HepG2 (cell line): ENCODE data around the gene SORBS2. TPM values are rescaled to one million over a fixed set of nuclear protein-coding genes. Genes with fewer than 3 reads are reported as not detected.

Experiments
- CSRNP2 ChIP-seq: sonication (generic); formaldehyde crosslinking; conservative IDR thresholded peaks from 2 replicates; pipeline ENCODE4 v1.8.0; 2022; ENCODE audit warnings: low read depth, missing genetic modification reagents
- HDAC2 ChIP-seq: sonication (generic); formaldehyde crosslinking; IDR thresholded peaks from 2 replicates; pipeline ENCODE4 v1.4.0; 2020; ENCODE audit warnings: missing genetic modification reagents
- SAP130 ChIP-seq: IDR thresholded peaks from 2 replicates; pipeline ENCODE4 v1.6.1; 2016; ENCODE audit warnings: low read depth
- TFDP1 ChIP-seq: IDR thresholded peaks from 2 replicates; pipeline ENCODE4 v1.6.1; 2016; ENCODE audit warnings: missing compliant biosample characterization, missing genetic modification reagents, borderline replicate concordance
- ZBTB39 ChIP-seq: sonication (generic); formaldehyde crosslinking; IDR thresholded peaks from 2 replicates; pipeline ENCODE4 v1.5.0; 2020; ENCODE audit warnings: missing genetic modification reagents
- ZKSCAN8 ChIP-seq: IDR thresholded peaks from 2 replicates; pipeline ENCODE4 v1.6.1; 2016; ENCODE audit warnings: borderline replicate concordance, missing genetic modification reagents, missing compliant biosample characterization
- ZNF331 ChIP-seq: sonication (generic); formaldehyde crosslinking; IDR thresholded peaks from 2 replicates; pipeline ENCODE4 v1.4.0; 2020; ENCODE audit warnings: missing genetic modification reagents
- ZNF337 ChIP-seq: sonication (generic); formaldehyde crosslinking; IDR thresholded peaks from 2 replicates; pipeline ENCODE4 v1.5.1; 2020; ENCODE audit warnings: missing genetic modification reagents, low read depth, mild to moderate bottlenecking, borderline replicate concordance
- ZNF414 ChIP-seq: sonication (generic); formaldehyde crosslinking; IDR thresholded peaks from 2 replicates; pipeline ENCODE4 v1.5.0; 2020; ENCODE audit warnings: missing genetic modification reagents
- ZNF792 ChIP-seq: IDR thresholded peaks from 2 replicates; pipeline ENCODE4 v1.6.1; 2016
- ZSCAN9 ChIP-seq: IDR thresholded peaks from 2 replicates; pipeline ENCODE4 v1.6.1; 2016; ENCODE audit warnings: borderline replicate concordance
- polyA plus RNA-seq, 8 experiments: library from polyadenylated mRNA; depleted of rRNA in 3 of 8; stranded (reverse) in 7 of 8; unstranded in 1 of 8; fragments of >200 nt; fragmentation: Illumina TruSeq in 4 of 8; extraction: Trizol in 4 of 8; gene quantifications; 2 replicates each; pipeline versions ENCODE4 v1.2.1 to v1.2.3, GENCODE V29; 2011 to 2016; ENCODE audit warnings: low read depth in 4 of 8, missing spikeins in 1 of 8, mixed read lengths in 1 of 8; ENCODE audit not compliant: insufficient read depth in 1 of 8
- total RNA-seq, 5 experiments: library from RNA; depleted of rRNA; stranded (reverse); fragments of >200 nt; fragmentation: Illumina TruSeq; extraction: Trizol; gene quantifications; 2 replicates each; pipeline ENCODE4 v1.2.3, GENCODE V29; 2016; ENCODE audit warnings: low read depth in 1 of 5
- TF ChIP-seq, protein P1 (sequence below): sonication (generic); formaldehyde crosslinking; conservative IDR thresholded peaks from 2 replicates; pipeline ENCODE4 v1.4.0; 2020; ENCODE audit warnings: mild to moderate bottlenecking, missing genetic modification reagents, moderate library complexity
- TF ChIP-seq, protein P2 (sequence below): sonication (generic); formaldehyde crosslinking; IDR thresholded peaks from 2 replicates; pipeline ENCODE4 v1.4.0; 2020; ENCODE audit warnings: mild to moderate bottlenecking, missing genetic modification reagents, borderline replicate concordance

The SORBS2 gene
- total and polyA plus RNA-seq, 2 of the 13 experiments (the other 11 are each of a cell fraction or from before 2014, with no cell fraction given): 25.0 to 80.5 TPM

- no peak for TF ChIP-seq ZNF337 (CRISPR knock-in tag)
- TF ChIP-seq, protein P1, sequence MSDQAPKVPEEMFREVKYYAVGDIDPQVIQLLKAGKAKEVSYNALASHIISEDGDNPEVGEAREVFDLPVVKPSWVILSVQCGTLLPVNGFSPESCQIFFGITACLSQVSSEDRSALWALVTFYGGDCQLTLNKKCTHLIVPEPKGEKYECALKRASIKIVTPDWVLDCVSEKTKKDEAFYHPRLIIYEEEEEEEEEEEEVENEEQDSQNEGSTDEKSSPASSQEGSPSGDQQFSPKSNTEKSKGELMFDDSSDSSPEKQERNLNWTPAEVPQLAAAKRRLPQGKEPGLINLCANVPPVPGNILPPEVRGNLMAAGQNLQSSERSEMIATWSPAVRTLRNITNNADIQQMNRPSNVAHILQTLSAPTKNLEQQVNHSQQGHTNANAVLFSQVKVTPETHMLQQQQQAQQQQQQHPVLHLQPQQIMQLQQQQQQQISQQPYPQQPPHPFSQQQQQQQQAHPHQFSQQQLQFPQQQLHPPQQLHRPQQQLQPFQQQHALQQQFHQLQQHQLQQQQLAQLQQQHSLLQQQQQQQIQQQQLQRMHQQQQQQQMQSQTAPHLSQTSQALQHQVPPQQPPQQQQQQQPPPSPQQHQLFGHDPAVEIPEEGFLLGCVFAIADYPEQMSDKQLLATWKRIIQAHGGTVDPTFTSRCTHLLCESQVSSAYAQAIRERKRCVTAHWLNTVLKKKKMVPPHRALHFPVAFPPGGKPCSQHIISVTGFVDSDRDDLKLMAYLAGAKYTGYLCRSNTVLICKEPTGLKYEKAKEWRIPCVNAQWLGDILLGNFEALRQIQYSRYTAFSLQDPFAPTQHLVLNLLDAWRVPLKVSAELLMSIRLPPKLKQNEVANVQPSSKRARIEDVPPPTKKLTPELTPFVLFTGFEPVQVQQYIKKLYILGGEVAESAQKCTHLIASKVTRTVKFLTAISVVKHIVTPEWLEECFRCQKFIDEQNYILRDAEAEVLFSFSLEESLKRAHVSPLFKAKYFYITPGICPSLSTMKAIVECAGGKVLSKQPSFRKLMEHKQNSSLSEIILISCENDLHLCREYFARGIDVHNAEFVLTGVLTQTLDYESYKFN (CRISPR knock-in tag): peak; percentile 70
- TF ChIP-seq ZNF792 (CRISPR knock-in tag): peak; percentile 54; the same call in 1 of the 2 replicates
- 0 out of 2 replicates have a peak, but pooled peaks have one; percentile 45 for TF ChIP-seq ZSCAN9
- TF ChIP-seq ZBTB39 (CRISPR knock-in tag): 0 out of 2 replicates have a peak, but pooled peaks have one; percentile 28
- TF ChIP-seq ZNF414: 0 out of 2 replicates have a peak, but pooled peaks have one; percentile 39
- TF ChIP-seq, protein P2, sequence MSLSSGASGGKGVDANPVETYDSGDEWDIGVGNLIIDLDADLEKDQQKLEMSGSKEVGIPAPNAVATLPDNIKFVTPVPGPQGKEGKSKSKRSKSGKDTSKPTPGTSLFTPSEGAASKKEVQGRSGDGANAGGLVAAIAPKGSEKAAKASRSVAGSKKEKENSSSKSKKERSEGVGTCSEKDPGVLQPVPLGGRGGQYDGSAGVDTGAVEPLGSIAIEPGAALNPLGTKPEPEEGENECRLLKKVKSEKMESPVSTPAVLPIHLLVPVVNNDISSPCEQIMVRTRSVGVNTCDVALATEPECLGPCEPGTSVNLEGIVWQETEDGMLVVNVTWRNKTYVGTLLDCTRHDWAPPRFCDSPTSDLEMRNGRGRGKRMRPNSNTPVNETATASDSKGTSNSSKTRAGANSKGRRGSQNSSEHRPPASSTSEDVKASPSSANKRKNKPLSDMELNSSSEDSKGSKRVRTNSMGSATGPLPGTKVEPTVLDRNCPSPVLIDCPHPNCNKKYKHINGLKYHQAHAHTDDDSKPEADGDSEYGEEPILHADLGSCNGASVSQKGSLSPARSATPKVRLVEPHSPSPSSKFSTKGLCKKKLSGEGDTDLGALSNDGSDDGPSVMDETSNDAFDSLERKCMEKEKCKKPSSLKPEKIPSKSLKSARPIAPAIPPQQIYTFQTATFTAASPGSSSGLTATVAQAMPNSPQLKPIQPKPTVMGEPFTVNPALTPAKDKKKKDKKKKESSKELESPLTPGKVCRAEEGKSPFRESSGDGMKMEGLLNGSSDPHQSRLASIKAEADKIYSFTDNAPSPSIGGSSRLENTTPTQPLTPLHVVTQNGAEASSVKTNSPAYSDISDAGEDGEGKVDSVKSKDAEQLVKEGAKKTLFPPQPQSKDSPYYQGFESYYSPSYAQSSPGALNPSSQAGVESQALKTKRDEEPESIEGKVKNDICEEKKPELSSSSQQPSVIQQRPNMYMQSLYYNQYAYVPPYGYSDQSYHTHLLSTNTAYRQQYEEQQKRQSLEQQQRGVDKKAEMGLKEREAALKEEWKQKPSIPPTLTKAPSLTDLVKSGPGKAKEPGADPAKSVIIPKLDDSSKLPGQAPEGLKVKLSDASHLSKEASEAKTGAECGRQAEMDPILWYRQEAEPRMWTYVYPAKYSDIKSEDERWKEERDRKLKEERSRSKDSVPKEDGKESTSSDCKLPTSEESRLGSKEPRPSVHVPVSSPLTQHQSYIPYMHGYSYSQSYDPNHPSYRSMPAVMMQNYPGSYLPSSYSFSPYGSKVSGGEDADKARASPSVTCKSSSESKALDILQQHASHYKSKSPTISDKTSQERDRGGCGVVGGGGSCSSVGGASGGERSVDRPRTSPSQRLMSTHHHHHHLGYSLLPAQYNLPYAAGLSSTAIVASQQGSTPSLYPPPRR: 0 out of 2 replicates have a peak, but pooled peaks have one; percentile 35
- no peak for TF ChIP-seq CSRNP2 (CRISPR knock-in tag)
- peak; percentile 80; the same call in 1 of the 2 replicates for TF ChIP-seq TFDP1 (CRISPR knock-in tag)
- peak; percentile 52; the same call in 1 of the 2 replicates for TF ChIP-seq ZKSCAN8 (CRISPR knock-in tag)
- peak; percentile 30; the same call in 1 of the 2 replicates for TF ChIP-seq SAP130
- peak; percentile 38; the same call in 1 of the 2 replicates for TF ChIP-seq ZNF331 (CRISPR knock-in tag)
- TF ChIP-seq HDAC2: peak; percentile 65
Measured at GRCh38 chr4:185709802-185710486, 102.0 kb downstream of the SORBS2 start (continued).
